Tibial nerve (tissue), 4 donors: ENCODE measurements around the gene SHISAL1. TPM values are rescaled to one million over a fixed set of nuclear protein-coding genes. Genes with fewer than 3 reads are reported as not detected.

Experiments used
- DNase-seq, 2 donors: peaks; one replicate each; pipeline ENCODE4 v3.0.0-alpha.2; 2019; ENCODE audit warnings: low spot score in 2 of 2
- H3K27ac ChIP-seq, 4 donors: fragments of 200-600 bp; sonication (generic) in 3 of 4; one replicate each; pipeline ENCODE4 v1.5.1; 2017 to 2019; ENCODE audit warnings: mild to moderate bottlenecking in 1 of 4
- H3K27me3 ChIP-seq, 2 donors: fragments of 200-600 bp; sonication (generic) in 1 of 2; one replicate each; pipeline versions ENCODE4 v1.5.1 to v1.6.0; 2017 to 2019
- H3K36me3 ChIP-seq, 3 donors: fragments of 200-600 bp; sonication (generic); one replicate each; pipeline ENCODE4 v1.5.1; 2018 to 2019
- H3K4me1 ChIP-seq, 4 donors: fragments of 200-600 bp; sonication (generic) in 3 of 4; one replicate each; pipeline ENCODE4 v1.5.1; 2017 to 2019
- H3K4me3 ChIP-seq, 4 donors: fragments of 200-600 bp; sonication (generic) in 3 of 4; one replicate each; pipeline ENCODE4 v1.5.1; 2017 to 2019; ENCODE audit warnings: mild to moderate bottlenecking in 1 of 4, moderate library complexity in 1 of 4
- H3K9me3 ChIP-seq, 4 donors: fragments of 200-600 bp; sonication (generic) in 3 of 4; one replicate each; pipeline ENCODE4 v1.5.1; 2017 to 2019
- EP300 ChIP-seq, 2 donors: sonication (generic); formaldehyde crosslinking; IDR thresholded peaks; one replicate each; pipeline ENCODE4 v1.6.1; 2017; ENCODE audit warnings: antibody characterized with exemption in 2 of 2, mild to moderate bottlenecking in 1 of 2
- POLR2A ChIP-seq, 2 donors: fragments of 450-650 bp; IDR thresholded peaks; one replicate each; pipeline ENCODE4 v1.6.1; 2017; ENCODE audit warnings: antibody characterized with exemption in 2 of 2, mild to moderate bottlenecking in 2 of 2, moderate library complexity in 2 of 2
- WGBS, 2 donors: methylation state at CpG; one replicate each; pipeline ENCODE4 v1.1.5; 2018; 5-methylcytosine and 5-hydroxymethylcytosine counted together
- total RNA-seq, 4 donors: library from RNA; depleted of rRNA; stranded (reverse); fragments of >200 nt; gene quantifications; one replicate each; pipeline ENCODE4 v1.1.0, GENCODE V29; 2016
- TF ChIP-seq, protein P1 (sequence below), 5 experiments: fragments of 200-600 bp in 3 of 5; fragments of 450-650 bp in 2 of 5; sonication (generic) in 3 of 5; IDR thresholded peaks; one replicate each; pipeline ENCODE4 v1.5.1; 2016 to 2019; ENCODE audit warnings: antibody characterized with exemption in 5 of 5, mild to moderate bottlenecking in 3 of 5, moderate library complexity in 2 of 5

SHISAL1 gene
- total RNA-seq, 4 donors from 2014 or later = 0.22 to 1.0 (median 0.59) TPM

DNA sequence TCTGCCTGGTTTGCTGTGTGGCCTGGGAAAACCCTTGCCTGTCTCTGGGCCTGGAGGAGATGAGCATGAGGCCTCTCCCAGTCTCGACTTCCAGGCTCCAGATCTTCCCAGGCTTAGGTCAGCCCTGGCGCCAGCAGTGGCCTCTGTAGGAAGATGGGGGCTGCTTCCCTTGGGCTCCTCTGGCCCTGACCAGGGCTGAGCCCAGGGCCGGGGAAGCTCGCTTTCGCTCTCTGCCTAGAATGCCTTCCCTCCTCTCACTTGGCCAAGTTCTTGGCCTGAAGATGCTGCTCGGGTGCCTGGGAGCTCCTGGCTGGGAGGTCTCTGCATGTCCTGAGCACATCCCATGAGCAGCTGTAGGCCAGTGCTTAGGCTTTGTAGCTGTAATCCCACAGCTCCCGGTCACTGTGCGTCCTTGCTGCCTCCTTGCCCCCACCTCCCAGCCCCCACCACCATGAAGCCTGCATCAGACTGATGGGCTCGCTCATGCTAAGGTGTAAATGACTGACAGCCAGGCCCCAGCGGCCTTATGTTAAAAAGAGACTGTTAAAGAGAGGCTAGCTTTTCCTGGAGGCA is 25.5 kb downstream of the SHISAL1 start:
- Histone ChIP-seq H3K36me3 (no peaks in the 10 kb centered on the region), H3K9me3 (no peaks in the 10 kb centered on the region), H3K4me1 (peaks cover 0 to 13% (median 0%) of the 10 kb centered on the region in 4 donors), H3K27ac (no peak overlapping the region), H3K4me3 (no peak overlapping the region), H3K27me3 (no peaks in the 10 kb centered on the region)
- no peak for DNase-seq
- 68 to 71% methylated on average over 7 to 8 of the region's 10 CpGs for WGBS, 2 donors
- TF ChIP-seq, protein P1, sequence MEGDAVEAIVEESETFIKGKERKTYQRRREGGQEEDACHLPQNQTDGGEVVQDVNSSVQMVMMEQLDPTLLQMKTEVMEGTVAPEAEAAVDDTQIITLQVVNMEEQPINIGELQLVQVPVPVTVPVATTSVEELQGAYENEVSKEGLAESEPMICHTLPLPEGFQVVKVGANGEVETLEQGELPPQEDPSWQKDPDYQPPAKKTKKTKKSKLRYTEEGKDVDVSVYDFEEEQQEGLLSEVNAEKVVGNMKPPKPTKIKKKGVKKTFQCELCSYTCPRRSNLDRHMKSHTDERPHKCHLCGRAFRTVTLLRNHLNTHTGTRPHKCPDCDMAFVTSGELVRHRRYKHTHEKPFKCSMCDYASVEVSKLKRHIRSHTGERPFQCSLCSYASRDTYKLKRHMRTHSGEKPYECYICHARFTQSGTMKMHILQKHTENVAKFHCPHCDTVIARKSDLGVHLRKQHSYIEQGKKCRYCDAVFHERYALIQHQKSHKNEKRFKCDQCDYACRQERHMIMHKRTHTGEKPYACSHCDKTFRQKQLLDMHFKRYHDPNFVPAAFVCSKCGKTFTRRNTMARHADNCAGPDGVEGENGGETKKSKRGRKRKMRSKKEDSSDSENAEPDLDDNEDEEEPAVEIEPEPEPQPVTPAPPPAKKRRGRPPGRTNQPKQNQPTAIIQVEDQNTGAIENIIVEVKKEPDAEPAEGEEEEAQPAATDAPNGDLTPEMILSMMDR (IDR thresholded peaks at IDR 0.05) = no peak
- no peak for TF ChIP-seq POLR2A (IDR thresholded peaks at IDR 0.05)
- TF ChIP-seq EP300 (IDR thresholded peaks at IDR 0.05) = no peak

DNA sequence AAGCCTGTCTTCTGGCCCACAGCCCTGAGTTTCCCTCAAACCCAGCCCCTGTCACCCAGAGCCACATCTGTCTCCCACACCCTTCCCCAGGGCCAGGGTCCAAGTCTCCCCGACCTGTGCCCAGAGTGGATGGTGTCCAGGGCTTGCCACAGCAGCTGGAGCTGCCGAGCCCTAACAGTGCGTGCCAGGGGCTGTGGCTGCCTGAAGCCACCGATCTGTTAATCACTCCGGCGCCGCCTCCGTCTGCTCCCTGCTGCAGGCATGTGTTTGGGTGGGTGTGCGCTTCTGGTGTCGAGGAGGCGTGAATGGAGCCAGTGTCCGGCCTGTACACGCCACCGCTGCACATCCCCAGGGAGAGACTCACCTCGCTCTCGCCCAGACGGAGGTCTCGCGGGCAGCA is 26.1 kb downstream of the SHISAL1 start:
- no peak overlapping the region for H3K27ac ChIP-seq
- no peak overlapping the region for H3K4me3 ChIP-seq
- no peak for TF ChIP-seq EP300 (IDR thresholded peaks at IDR 0.05)
- TF ChIP-seq, protein P1 (IDR thresholded peaks at IDR 0.05) = no peak
- no peak for TF ChIP-seq POLR2A (IDR thresholded peaks at IDR 0.05)
- H3K9me3 ChIP-seq = no peaks in the 10 kb centered on the region
- H3K4me1 ChIP-seq = peaks cover 0 to 12% (median 0%) of the 10 kb centered on the region in 4 donors
- 52 to 83% methylated on average over 14 to 19 of the region's 19 CpGs for WGBS, 2 donors
- H3K36me3 ChIP-seq = no peaks in the 10 kb centered on the region
- no peaks in the 10 kb centered on the region for H3K27me3 ChIP-seq
- DNase-seq = no peak

DNA sequence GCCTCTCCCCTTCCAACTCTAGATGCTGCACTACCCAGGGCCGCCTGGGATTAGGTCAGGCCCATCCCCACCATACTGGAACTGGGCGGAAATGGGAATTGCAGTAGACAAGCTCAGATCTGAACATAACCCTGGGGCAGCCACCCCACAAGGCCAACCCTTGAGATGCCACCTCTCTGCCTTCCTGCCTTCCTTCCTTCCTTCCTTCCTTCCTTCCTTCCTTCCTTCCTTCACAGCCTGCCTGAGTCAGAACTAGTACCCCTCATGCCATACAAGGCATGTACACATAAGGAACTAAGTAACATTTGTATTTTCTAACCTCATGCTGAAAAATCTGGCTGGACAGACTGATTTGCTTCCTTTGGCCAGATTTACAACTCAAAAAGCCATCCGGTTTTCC is 28.0 kb downstream of the SHISAL1 start:
- 55 to 61% methylated on average over 3 of the region's 3 CpGs for WGBS, 2 donors

DNA sequence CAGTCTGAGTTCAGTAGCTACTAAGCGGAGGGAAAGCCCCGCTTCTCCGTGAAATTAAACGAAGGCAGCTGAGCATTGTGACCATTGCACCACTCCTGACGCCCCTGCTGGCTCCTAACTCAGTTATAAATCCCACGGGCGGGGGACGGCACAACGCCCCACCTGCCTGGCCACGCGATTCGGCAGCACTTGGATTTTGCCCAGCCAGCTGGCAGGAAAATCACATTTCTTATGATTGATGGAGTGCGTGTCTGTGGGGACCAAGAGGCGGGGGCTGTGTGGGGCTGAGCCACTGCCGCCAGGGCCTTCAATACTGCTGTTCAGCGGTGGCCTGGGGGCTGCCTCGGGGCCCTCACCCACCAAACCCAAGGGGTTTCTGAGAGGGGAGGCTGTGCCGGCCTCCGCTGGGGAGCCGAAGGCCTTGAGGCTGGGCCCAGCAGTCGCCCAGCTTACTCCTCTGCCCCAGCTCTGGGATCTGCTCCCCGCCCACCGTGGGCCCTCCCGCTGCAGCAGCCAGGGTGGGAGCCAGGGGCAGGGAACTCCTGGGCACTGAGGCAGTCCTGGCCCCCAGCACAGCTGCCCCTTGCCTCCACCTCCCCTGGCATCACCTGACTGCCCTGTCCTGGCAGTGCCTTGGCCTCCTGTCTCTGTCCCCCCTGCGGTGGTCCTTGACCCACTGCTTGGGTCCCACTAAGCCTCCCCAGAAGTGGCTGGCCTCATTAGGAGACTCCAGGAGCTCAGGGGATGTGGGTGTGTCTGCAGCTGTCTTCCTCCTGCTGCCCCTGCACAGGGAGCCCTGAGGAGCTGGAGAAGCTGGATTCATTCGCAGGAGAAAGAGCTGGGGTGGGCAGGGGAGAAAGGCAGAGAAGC is 30.7 kb downstream of the SHISAL1 start:
- no peaks in the 10 kb centered on the region for H3K36me3 ChIP-seq
- H3K4me1 ChIP-seq = no peaks in the 10 kb centered on the region
- H3K27ac ChIP-seq = no peak overlapping the region
- H3K27me3 ChIP-seq = no peaks in the 10 kb centered on the region
- no peaks in the 10 kb centered on the region for H3K9me3 ChIP-seq
- TF ChIP-seq POLR2A (IDR thresholded peaks at IDR 0.05) = no peak
- TF ChIP-seq, protein P1 (IDR thresholded peaks at IDR 0.05) = no peak
- no peak for TF ChIP-seq EP300 (IDR thresholded peaks at IDR 0.05)
- no peak overlapping the region for H3K4me3 ChIP-seq
- no peak for DNase-seq
- WGBS, 2 donors = 60 to 66% methylated on average over 15 to 22 of the region's 26 CpGs

More for the DNA sequence above, 28.0 kb downstream of the SHISAL1 start:
- no peaks in the 10 kb centered on the region for H3K9me3 ChIP-seq
- no peak overlapping the region for H3K27ac ChIP-seq
- TF ChIP-seq POLR2A (IDR thresholded peaks at IDR 0.05) = no peak
- TF ChIP-seq EP300 (IDR thresholded peaks at IDR 0.05) = no peak
- TF ChIP-seq, protein P1 (IDR thresholded peaks at IDR 0.05) = no peak
- H3K27me3 ChIP-seq = no peaks in the 10 kb centered on the region
- H3K36me3 ChIP-seq = no peaks in the 10 kb centered on the region
- no peak for DNase-seq
- H3K4me3 ChIP-seq = no peak overlapping the region
- H3K4me1 ChIP-seq = peaks cover 0 to 8% (median 0%) of the 10 kb centered on the region in 4 donors

DNA sequence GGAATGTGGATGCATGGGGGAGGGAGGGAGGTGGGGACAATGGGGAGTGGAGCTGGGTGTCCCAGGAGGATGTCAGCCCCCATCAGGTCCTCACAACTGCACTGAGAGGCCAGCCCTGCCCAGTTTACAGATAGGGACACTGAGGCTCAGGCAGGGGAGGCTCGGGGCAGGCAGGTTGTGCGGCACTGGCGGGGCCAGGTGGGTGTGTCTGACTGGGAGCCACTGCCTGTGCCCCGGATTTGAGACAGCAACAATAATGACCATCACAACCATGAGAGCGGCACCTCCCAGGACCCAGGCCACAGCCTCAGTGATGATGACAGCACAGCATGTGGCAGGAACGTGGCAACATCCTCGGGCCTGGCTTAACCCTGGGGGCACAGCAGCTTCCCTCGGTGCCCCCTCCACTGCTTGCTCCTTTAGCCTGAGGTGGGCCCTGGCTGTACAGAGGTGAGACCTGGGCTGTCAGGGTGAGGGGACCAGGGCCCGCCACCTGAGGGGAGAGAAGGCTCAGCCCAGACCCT is 32.0 kb downstream of the SHISAL1 start:
- H3K27me3 ChIP-seq = no peaks in the 10 kb centered on the region
- TF ChIP-seq POLR2A (IDR thresholded peaks at IDR 0.05) (no peak), EP300 (IDR thresholded peaks at IDR 0.05) (no peak)
- TF ChIP-seq, protein P1 (IDR thresholded peaks at IDR 0.05) = no peak
- no peak overlapping the region for H3K4me3 ChIP-seq
- H3K4me1 ChIP-seq = no peaks in the 10 kb centered on the region
- H3K9me3 ChIP-seq = no peaks in the 10 kb centered on the region
- no peak overlapping the region for H3K27ac ChIP-seq
- H3K36me3 ChIP-seq = no peaks in the 10 kb centered on the region
- 85 to 87% methylated on average over 6 to 9 of the region's 9 CpGs for WGBS, 2 donors
- DNase-seq = no peak
